Neural crest cell (in vitro differentiated cells): ENCODE results near the gene LILRA2. TPM values are rescaled to one million over a fixed set of nuclear protein-coding genes. Genes with fewer than 3 reads are reported as not detected.
"Not testable (repeated sequence)": the region's sequence is repeated elsewhere in the genome, so short reads cannot be mapped to it uniquely, and the experiment has no call there.

Experiments
- DNase-seq: peaks from one replicate; pipeline ENCODE4 v3.0.0; 2021; ENCODE audit warnings: low read depth, mixed read lengths, low spot score
- H3K27ac Mint-ChIP-seq: one replicate; pipeline ENCODE4 v1.8.0; 2021; ENCODE audit warnings: mild to moderate bottlenecking, mixed read lengths; ENCODE audit not compliant: unreplicated experiment
- H3K27me3 Mint-ChIP-seq: 2 replicates; pipeline ENCODE4 v1.8.0; 2021; ENCODE audit warnings: low read depth, mild to moderate bottlenecking, mixed read lengths
- H3K36me3 Mint-ChIP-seq: 2 replicates; pipeline ENCODE4 v1.8.0; 2021; ENCODE audit warnings: low read depth, mild to moderate bottlenecking, mixed read lengths
- H3K4me1 Mint-ChIP-seq: 2 replicates; pipeline ENCODE4 v1.8.0; 2021; ENCODE audit warnings: mixed read lengths
- H3K4me3 Mint-ChIP-seq: one replicate; pipeline ENCODE4 v1.8.0; 2021; ENCODE audit warnings: mild to moderate bottlenecking, mixed read lengths
- H3K9me3 Mint-ChIP-seq: 2 replicates; pipeline ENCODE4 v1.8.0; 2021; ENCODE audit warnings: mixed read lengths
- total RNA-seq: library from RNA; stranded (reverse); gene quantifications from 2 replicates; pipeline ENCODE4 v1.2.1, GENCODE V29; 2021
- TF ChIP-seq, protein P1 (sequence below): fragments of 200-600 bp; sonication (generic); conservative IDR thresholded peaks from 2 replicates; pipeline ENCODE4 v1.5.0; 2021; ENCODE audit warnings: antibody characterized with exemption, mild to moderate bottlenecking

The LILRA2 gene
- total RNA-seq, 1 donor from 2014 or later, result not detected

DNA sequence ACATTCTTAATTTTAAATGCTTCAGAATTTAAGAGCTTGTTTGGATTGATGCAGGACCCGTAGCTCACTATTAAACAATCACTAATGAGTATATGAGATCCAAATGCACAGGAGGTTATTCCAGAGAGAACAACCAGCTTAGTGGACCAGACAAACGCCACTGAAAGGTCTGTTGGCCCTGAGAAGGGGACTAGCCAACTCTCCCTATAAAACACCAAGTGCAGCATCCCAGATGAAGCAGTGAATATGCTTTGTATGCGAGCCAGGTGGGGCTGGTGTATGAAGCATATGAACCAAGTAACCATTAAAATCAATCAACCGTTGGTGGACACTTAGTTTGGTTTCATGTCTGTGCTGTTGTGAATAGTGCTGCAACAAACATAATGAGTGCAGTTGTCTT is 46.9 kb downstream of the LILRA2 start:
- H3K4me1 Mint-ChIP-seq, result no peaks in the 10 kb centered on the region

DNA sequence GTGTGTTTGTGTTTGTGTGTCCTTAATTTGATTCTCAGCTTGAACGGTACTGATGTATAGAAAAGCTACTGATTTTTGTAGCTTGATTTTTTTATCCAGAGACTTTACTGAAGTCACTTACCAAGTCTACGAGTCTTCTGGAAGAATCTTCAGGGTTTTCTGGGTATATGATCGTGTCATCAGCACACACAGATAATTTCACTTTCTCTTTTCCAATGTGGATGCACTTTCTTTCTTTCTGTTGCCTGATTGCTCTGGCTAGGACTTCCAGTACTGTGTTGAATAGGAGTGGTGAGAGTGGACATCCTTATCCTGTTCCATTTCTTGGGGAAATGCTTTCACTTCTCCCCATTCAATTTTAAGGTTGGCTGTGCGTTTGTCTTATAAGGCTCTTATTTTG is 48.8 kb downstream of the LILRA2 start:
- no peak for DNase-seq
- no peaks in the 10 kb centered on the region for H3K27me3 Mint-ChIP-seq
- no peaks in the 10 kb centered on the region for H3K4me1 Mint-ChIP-seq
- H3K4me3 Mint-ChIP-seq, result no peak overlapping the region
- TF ChIP-seq, protein P1, sequence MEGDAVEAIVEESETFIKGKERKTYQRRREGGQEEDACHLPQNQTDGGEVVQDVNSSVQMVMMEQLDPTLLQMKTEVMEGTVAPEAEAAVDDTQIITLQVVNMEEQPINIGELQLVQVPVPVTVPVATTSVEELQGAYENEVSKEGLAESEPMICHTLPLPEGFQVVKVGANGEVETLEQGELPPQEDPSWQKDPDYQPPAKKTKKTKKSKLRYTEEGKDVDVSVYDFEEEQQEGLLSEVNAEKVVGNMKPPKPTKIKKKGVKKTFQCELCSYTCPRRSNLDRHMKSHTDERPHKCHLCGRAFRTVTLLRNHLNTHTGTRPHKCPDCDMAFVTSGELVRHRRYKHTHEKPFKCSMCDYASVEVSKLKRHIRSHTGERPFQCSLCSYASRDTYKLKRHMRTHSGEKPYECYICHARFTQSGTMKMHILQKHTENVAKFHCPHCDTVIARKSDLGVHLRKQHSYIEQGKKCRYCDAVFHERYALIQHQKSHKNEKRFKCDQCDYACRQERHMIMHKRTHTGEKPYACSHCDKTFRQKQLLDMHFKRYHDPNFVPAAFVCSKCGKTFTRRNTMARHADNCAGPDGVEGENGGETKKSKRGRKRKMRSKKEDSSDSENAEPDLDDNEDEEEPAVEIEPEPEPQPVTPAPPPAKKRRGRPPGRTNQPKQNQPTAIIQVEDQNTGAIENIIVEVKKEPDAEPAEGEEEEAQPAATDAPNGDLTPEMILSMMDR, result no peak
- H3K27ac Mint-ChIP-seq, result no peak overlapping the region
- H3K9me3 Mint-ChIP-seq, result peaks cover 7% of the 10 kb centered on the region
- H3K36me3 Mint-ChIP-seq, result peaks cover 4% of the 10 kb centered on the region

More for the DNA sequence above, 46.9 kb downstream of the LILRA2 start:
- TF ChIP-seq, protein P1, result no peak
- peaks cover 6% of the 10 kb centered on the region for H3K36me3 Mint-ChIP-seq
- no peak overlapping the region for H3K4me3 Mint-ChIP-seq
- peaks cover 11% of the 10 kb centered on the region for H3K9me3 Mint-ChIP-seq
- H3K27me3 Mint-ChIP-seq, result no peaks in the 10 kb centered on the region
- no peak overlapping the region for H3K27ac Mint-ChIP-seq
- DNase-seq, result no peak

GRCh38 chr19:54624234-54624633 is 50.6 kb downstream of the LILRA2 start:
- peaks cover 10% of the 10 kb centered on the region for H3K9me3 Mint-ChIP-seq
- H3K27me3 Mint-ChIP-seq, result not testable (repeated sequence)

GRCh38 chr19:54624934-54625730 is 51.5 kb downstream of the LILRA2 start:
- DNase-seq, H3K4me1 Mint-ChIP-seq, H3K36me3 Mint-ChIP-seq, H3K27ac Mint-ChIP-seq, H3K4me3 Mint-ChIP-seq, H3K27me3 Mint-ChIP-seq: not testable (repeated sequence)
- peaks cover 10% of the 10 kb centered on the region for H3K9me3 Mint-ChIP-seq

More at GRCh38 chr19:54624234-54624633, 50.6 kb downstream of the LILRA2 start:
- H3K27ac Mint-ChIP-seq, DNase-seq, H3K4me1 Mint-ChIP-seq, H3K4me3 Mint-ChIP-seq, H3K36me3 Mint-ChIP-seq: not testable (repeated sequence)

- H3K4me1 Mint-ChIP-seq, result no peaks in the 10 kb centered on the region
- no peak for DNase-seq
- H3K27ac Mint-ChIP-seq, result no peak overlapping the region
- no peak overlapping the region for H3K4me3 Mint-ChIP-seq
- TF ChIP-seq, protein P1, result no peak
- H3K36me3 Mint-ChIP-seq, result peaks cover 4% of the 10 kb centered on the region
- H3K27me3 Mint-ChIP-seq, result no peaks in the 10 kb centered on the region
- peaks cover 10% of the 10 kb centered on the region for H3K9me3 Mint-ChIP-seq
Observed at GRCh38 chr19:54626757-54627156, 53.2 kb downstream of the LILRA2 start.

- not testable (repeated sequence) for H3K27me3 Mint-ChIP-seq, H3K4me3 Mint-ChIP-seq, H3K36me3 Mint-ChIP-seq, H3K4me1 Mint-ChIP-seq, H3K27ac Mint-ChIP-seq, DNase-seq
- H3K9me3 Mint-ChIP-seq, result peaks cover 10% of the 10 kb centered on the region
Observed at GRCh38 chr19:54627912-54628311, 54.3 kb downstream of the LILRA2 start.

GRCh38 chr19:54630262-54630661 is 56.7 kb downstream of the LILRA2 start, which contains the start of gene LILRB1:
Gene LILRB1 (plus strand): TSS chr19:54630484. CDS start chr19:54631074, 590 bp downstream.
- not testable (repeated sequence) for H3K4me3 Mint-ChIP-seq, H3K9me3 Mint-ChIP-seq, H3K27me3 Mint-ChIP-seq, H3K4me1 Mint-ChIP-seq, DNase-seq, H3K27ac Mint-ChIP-seq, H3K36me3 Mint-ChIP-seq
